Activated T-helper 17 cell treated with anti-CD3 and anti-CD28 coated beads, Interleukin-2, amount 50 U/mL, for 72 hours (primary cell): ENCODE measurements around the gene SMS. TPM values are rescaled to one million over a fixed set of nuclear protein-coding genes. Genes with fewer than 3 reads are reported as not detected.

Source experiments
- ATAC-seq: fragments of 150-1000 bp; cut with Tn5 transposase; replicated peaks from 2 replicates; pipeline ENCODE4 v1.10.0; 2021; ENCODE audit warnings: mild to moderate bottlenecking, moderate library complexity
- H3K27ac Mint-ChIP-seq: one replicate; pipeline ENCODE4 v1.8.0; 2022; ENCODE audit warnings: mixed read lengths
- H3K27me3 Mint-ChIP-seq: one replicate; pipeline ENCODE4 v1.8.0; 2022; ENCODE audit warnings: mixed read lengths
- H3K36me3 Mint-ChIP-seq: one replicate; pipeline ENCODE4 v1.8.0; 2022; ENCODE audit warnings: low read depth, mild to moderate bottlenecking, mixed read lengths
- H3K4me1 Mint-ChIP-seq: one replicate; pipeline ENCODE4 v1.8.0; 2022; ENCODE audit warnings: mixed read lengths
- H3K4me3 Mint-ChIP-seq: one replicate; pipeline ENCODE4 v1.8.0; 2022; ENCODE audit warnings: mild to moderate bottlenecking, mixed read lengths
- H3K9me3 Mint-ChIP-seq: one replicate; pipeline ENCODE4 v1.8.0; 2022; ENCODE audit warnings: mixed read lengths
- total RNA-seq, 2 donors: library from RNA; stranded (reverse); gene quantifications; one replicate each; pipeline ENCODE4 v1.2.3, GENCODE V29; 2022

Gene SMS
- total RNA-seq, 2 donors from 2014 or later, result 102 to 109 TPM

GRCh38 chrX:22024577-22024976, 84.1 kb downstream of the SMS start:
- ATAC-seq, result no peak
- Mint-ChIP-seq H3K4me3 (no peak overlapping the region), H3K36me3 (no peaks in the 10 kb centered on the region), H3K27me3 (no peaks in the 10 kb centered on the region), H3K27ac (no peak overlapping the region), H3K9me3 (no peaks in the 10 kb centered on the region), H3K4me1 (peaks cover 6% of the 10 kb centered on the region)

- Mint-ChIP-seq H3K4me1 (peaks cover 6% of the 10 kb centered on the region), H3K36me3 (no peaks in the 10 kb centered on the region), H3K27me3 (no peaks in the 10 kb centered on the region), H3K4me3 (no peak overlapping the region), H3K9me3 (no peaks in the 10 kb centered on the region), H3K27ac (no peak overlapping the region)
- ATAC-seq, result no peak
Measured at GRCh38 chrX:22025751-22026150, 85.2 kb downstream of the SMS start.

GRCh38 chrX:22026731-22027130, 86.2 kb downstream of the SMS start:
- H3K9me3 Mint-ChIP-seq, result no peaks in the 10 kb centered on the region
- H3K36me3 Mint-ChIP-seq, result no peaks in the 10 kb centered on the region
- no peak overlapping the region for H3K4me3 Mint-ChIP-seq
- ATAC-seq, result no peak
- no peak overlapping the region for H3K27ac Mint-ChIP-seq
- peaks cover 6% of the 10 kb centered on the region for H3K4me1 Mint-ChIP-seq
- H3K27me3 Mint-ChIP-seq, result no peaks in the 10 kb centered on the region

GRCh38 chrX:22032084-22032483, 91.6 kb downstream of the SMS start, which contains the start of gene PHEX:
PHEX (plus strand) TSS chrX:22032325; CDS start chrX:22033006, 681 bp downstream.
- Mint-ChIP-seq H3K27me3 (no peaks in the 10 kb centered on the region), H3K27ac (no peak within 1 kb of the TSS), H3K9me3 (no peaks in the 10 kb centered on the region), H3K4me3 (no peak within 1 kb of the TSS), H3K4me1 (peaks cover 6% of the 10 kb centered on the region), H3K36me3 (no peaks in the 10 kb centered on the region)
- no peak for ATAC-seq

- no peak overlapping the region for H3K4me3 Mint-ChIP-seq
Measured at GRCh38 chrX:22032506-22032905, 92.0 kb downstream of the SMS start.

GRCh38 chrX:22033818-22034217, 93.3 kb downstream of the SMS start:
- Mint-ChIP-seq H3K27ac (no peak overlapping the region), H3K36me3 (no peaks in the 10 kb centered on the region), H3K4me3 (peak overlapping the region; percentile 4), H3K9me3 (no peaks in the 10 kb centered on the region), H3K4me1 (no peaks in the 10 kb centered on the region), H3K27me3 (no peaks in the 10 kb centered on the region)
- ATAC-seq, result no peak

More at GRCh38 chrX:22032506-22032905, 92.0 kb downstream of the SMS start:
- no peak for ATAC-seq
- H3K36me3 Mint-ChIP-seq, result no peaks in the 10 kb centered on the region
- no peak overlapping the region for H3K27ac Mint-ChIP-seq
- H3K4me1 Mint-ChIP-seq, result peaks cover 3% of the 10 kb centered on the region
- H3K9me3 Mint-ChIP-seq, result no peaks in the 10 kb centered on the region
- H3K27me3 Mint-ChIP-seq, result no peaks in the 10 kb centered on the region

GRCh38 chrX:22035236-22035635, 94.7 kb downstream of the SMS start:
- ATAC-seq, result no peak
- Mint-ChIP-seq H3K4me3 (no peak overlapping the region), H3K9me3 (no peaks in the 10 kb centered on the region), H3K27me3 (no peaks in the 10 kb centered on the region), H3K27ac (no peak overlapping the region), H3K4me1 (no peaks in the 10 kb centered on the region), H3K36me3 (no peaks in the 10 kb centered on the region)

- no peaks in the 10 kb centered on the region for H3K27me3 Mint-ChIP-seq
- no peak overlapping the region for H3K27ac Mint-ChIP-seq
- peak overlapping the region; percentile 23 for H3K4me3 Mint-ChIP-seq
- H3K36me3 Mint-ChIP-seq, result no peaks in the 10 kb centered on the region
- no peaks in the 10 kb centered on the region for H3K9me3 Mint-ChIP-seq
- ATAC-seq, result no peak
- no peaks in the 10 kb centered on the region for H3K4me1 Mint-ChIP-seq
Measured at GRCh38 chrX:22037225-22037624, 96.7 kb downstream of the SMS start.

GRCh38 chrX:22037911-22038537, 97.5 kb downstream of the SMS start:
- Mint-ChIP-seq H3K9me3 (no peaks in the 10 kb centered on the region), H3K4me1 (no peaks in the 10 kb centered on the region), H3K27me3 (no peaks in the 10 kb centered on the region), H3K36me3 (no peaks in the 10 kb centered on the region), H3K27ac (no peak overlapping the region), H3K4me3 (no peak overlapping the region)
- ATAC-seq, result no peak

GRCh38 chrX:22039541-22039940, 99.0 kb downstream of the SMS start:
- Mint-ChIP-seq H3K4me1 (no peaks in the 10 kb centered on the region), H3K27ac (no peak overlapping the region), H3K9me3 (no peaks in the 10 kb centered on the region), H3K36me3 (no peaks in the 10 kb centered on the region), H3K27me3 (no peaks in the 10 kb centered on the region), H3K4me3 (no peak overlapping the region)
- ATAC-seq, result no peak

- H3K27ac Mint-ChIP-seq, result peak overlapping the region; percentile 69
- no peak overlapping the region for H3K4me3 Mint-ChIP-seq
- no peak for ATAC-seq
Measured at GRCh38 chrX:22040184-22040583, 99.7 kb downstream of the SMS start.

GRCh38 chrX:22041907-22042530, 101.5 kb downstream of the SMS start:
- ATAC-seq, result no peak
- no peaks in the 10 kb centered on the region for H3K4me1 Mint-ChIP-seq
- no peaks in the 10 kb centered on the region for H3K27me3 Mint-ChIP-seq
- H3K27ac Mint-ChIP-seq, result no peak overlapping the region
- no peaks in the 10 kb centered on the region for H3K9me3 Mint-ChIP-seq
- no peaks in the 10 kb centered on the region for H3K36me3 Mint-ChIP-seq
- H3K4me3 Mint-ChIP-seq, result no peak overlapping the region

More at GRCh38 chrX:22040184-22040583, 99.7 kb downstream of the SMS start:
- Mint-ChIP-seq H3K36me3 (no peaks in the 10 kb centered on the region), H3K27me3 (no peaks in the 10 kb centered on the region), H3K9me3 (no peaks in the 10 kb centered on the region), H3K4me1 (no peaks in the 10 kb centered on the region)

- no peak overlapping the region for H3K4me3 Mint-ChIP-seq
- ATAC-seq, result no peak
- no peaks in the 10 kb centered on the region for H3K36me3 Mint-ChIP-seq
- no peaks in the 10 kb centered on the region for H3K27me3 Mint-ChIP-seq
- H3K9me3 Mint-ChIP-seq, result no peaks in the 10 kb centered on the region
- no peaks in the 10 kb centered on the region for H3K4me1 Mint-ChIP-seq
- H3K27ac Mint-ChIP-seq, result no peak overlapping the region
Measured at GRCh38 chrX:22043872-22044271, 103.4 kb downstream of the SMS start.
